Measurements from ENCODE around the gene TPCN2.
"Not testable (repeated sequence)": the region's sequence is repeated elsewhere in the genome, so short reads cannot be mapped to it uniquely, and the experiment has no call there.

Gene TPCN2

GRCh38 chr11:69048694-69049489, at the start of gene TPCN2:
TSS of gene TPCN2 (plus strand) at chr11:69048932. CDS start at chr11:69048998, 66 bp downstream.
- peak; percentile 98 for DNase-seq (ENCODE audit: low read depth, low spot score)
- no peak for TF ChIP-seq CTCF (IDR thresholded peaks at IDR 0.05; ENCODE audit: low read depth, low read length)
- in situ Hi-C loops (cut with HindIII; ENCODE audit: low sequenced_read_pairs) = no loop called here
- peak within 1 kb of the TSS; percentile 76 for H3K4me3 ChIP-seq (ENCODE audit: low read depth, low read length)

- H3K4me3 ChIP-seq (ENCODE audit: low read depth, low read length) = no peak overlapping the region
- no peak for DNase-seq (ENCODE audit: low read depth, low spot score)
- in situ Hi-C loops (cut with HindIII; ENCODE audit: low sequenced_read_pairs) = no loop called here
- TF ChIP-seq CTCF (IDR thresholded peaks at IDR 0.05; ENCODE audit: low read depth, low read length) = no peak
Observed at GRCh38 chr11:68999093-68999747, 49.5 kb upstream of the TPCN2 start.

- H3K4me3 ChIP-seq (ENCODE audit: low read depth, low read length); in situ Hi-C loops (cut with HindIII; ENCODE audit: low sequenced_read_pairs); DNase-seq (ENCODE audit: low read depth, low spot score): not testable (repeated sequence)
Observed at GRCh38 chr11:68999748-69000355, 48.9 kb upstream of the TPCN2 start.

- DNase-seq (ENCODE audit: low read depth, low spot score) = no peak
- H3K4me3 ChIP-seq (ENCODE audit: low read depth, low read length) = no peak overlapping the region
- no peak for TF ChIP-seq CTCF (IDR thresholded peaks at IDR 0.05; ENCODE audit: low read depth, low read length)
- in situ Hi-C loops (cut with HindIII; ENCODE audit: low sequenced_read_pairs) = no loop called here
Observed at GRCh38 chr11:69000391-69000790, 48.3 kb upstream of the TPCN2 start.

GRCh38 chr11:69000831-69001242, 47.9 kb upstream of the TPCN2 start:
- no peak overlapping the region for H3K4me3 ChIP-seq (ENCODE audit: low read depth, low read length)
- in situ Hi-C loops (cut with HindIII; ENCODE audit: low sequenced_read_pairs) = no loop called here
- TF ChIP-seq CTCF (IDR thresholded peaks at IDR 0.05; ENCODE audit: low read depth, low read length) = peak; percentile 65
- peak; percentile 82 for DNase-seq (ENCODE audit: low read depth, low spot score)

- TF ChIP-seq CTCF (IDR thresholded peaks at IDR 0.05; ENCODE audit: low read depth, low read length) = no peak
- no peak for DNase-seq (ENCODE audit: low read depth, low spot score)
- in situ Hi-C loops (cut with HindIII; ENCODE audit: low sequenced_read_pairs) = no loop called here
Observed at GRCh38 chr11:69001243-69002081, 47.3 kb upstream of the TPCN2 start.

More at GRCh38 chr11:69001243-69002081, 47.3 kb upstream of the TPCN2 start:
- no peak overlapping the region for H3K4me3 ChIP-seq (ENCODE audit: low read depth, low read length)

Measured in astrocyte of the spinal cord (primary cell).